CD4-positive, alpha-beta T cell treated with Interleukin-17A for 4 hours (primary cell): ENCODE results near the gene ASCL1.

ENCODE experiments used
- DNase-seq: peaks from one replicate; pipeline ENCODE4 v3.0.0-alpha.2; 2020; ENCODE audit warnings: mixed read lengths

Gene ASCL1

GRCh38 chr12:102980350-102980749, 22.9 kb downstream of the ASCL1 start:
- DNase-seq = no peak

GRCh38 chr12:102990419-102990818, 32.9 kb downstream of the ASCL1 start:
- no peak for DNase-seq

- DNase-seq = no peak
These were observed 34.8 kb downstream of the ASCL1 start for GRCh38 chr12:102992297-102992696.

DNA sequence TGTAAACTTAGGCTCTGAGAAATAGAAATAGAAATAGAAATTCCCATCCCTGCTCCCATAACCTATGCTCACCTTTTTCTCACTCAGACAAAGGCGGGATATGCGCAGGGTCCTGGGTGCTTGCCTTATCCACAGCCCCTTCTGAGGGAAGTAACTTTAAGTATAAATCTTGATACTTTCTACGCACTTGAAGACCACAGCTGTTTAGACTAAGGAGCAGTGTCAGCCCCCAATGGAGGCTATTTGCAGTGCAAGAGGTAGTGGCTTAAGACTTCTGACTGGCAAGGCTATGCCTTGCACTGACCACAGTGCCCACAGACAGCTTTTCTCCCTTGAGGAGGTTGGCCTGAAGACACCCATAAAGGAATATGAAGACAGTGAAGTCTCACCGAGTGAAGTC, 35.2 kb downstream of the ASCL1 start:
- no peak for DNase-seq

- DNase-seq = no peak
These were observed 36.1 kb downstream of the ASCL1 start for GRCh38 chr12:102993537-102993936.

GRCh38 chr12:102995372-102995771, 37.9 kb downstream of the ASCL1 start:
- no peak for DNase-seq
